K562 (cell line): ENCODE data around the gene GTPBP2. TPM values are rescaled to one million over a fixed set of nuclear protein-coding genes. Genes with fewer than 3 reads are reported as not detected.

Experiments
- AFF1 ChIP-seq, 2 experiments: fragments of 450-650 bp; IDR thresholded peaks; 2 replicates each; pipeline ENCODE4 v1.6.1; 2018; ENCODE audit warnings: mild to moderate bottlenecking in 2 of 2, low read depth in 1 of 2; ENCODE audit not compliant: partially characterized antibody in 2 of 2
- AFF4 ChIP-seq: sonication (generic); formaldehyde crosslinking; IDR thresholded peaks from 2 replicates; pipeline ENCODE4 v1.8.0; 2023; ENCODE audit warnings: mild to moderate bottlenecking, missing genetic modification reagents
- DPF2 ChIP-seq: fragments of 450-650 bp; IDR thresholded peaks from 2 replicates; pipeline ENCODE4 v1.6.1; 2016
- FOXK2 ChIP-seq, 2 experiments: fragments of 450-650 bp; IDR thresholded peaks in 1 of 2; conservative IDR thresholded peaks in 1 of 2; 2 replicates each; pipeline ENCODE4 v1.6.1; 2016; ENCODE audit warnings: low read depth in 2 of 2, mild to moderate bottlenecking in 1 of 2
- JUNB ChIP-seq: fragments of 450-650 bp; formaldehyde crosslinking; conservative IDR thresholded peaks from 2 replicates; pipeline ENCODE4 v1.4.0; 2020; ENCODE audit warnings: mild to moderate bottlenecking
- MTA2 ChIP-seq: fragments of 450-650 bp; IDR thresholded peaks from 2 replicates; pipeline ENCODE4 v1.6.1; 2016; ENCODE audit warnings: low read depth
- NR3C1 ChIP-seq: sonication (generic); formaldehyde crosslinking; IDR thresholded peaks from 2 replicates; pipeline ENCODE4 v1.8.1; 2022; ENCODE audit warnings: missing genetic modification reagents
- RCOR1 ChIP-seq, 2 experiments: IDR thresholded peaks; 2 replicates each; pipeline ENCODE4 v1.6.1; 2012; ENCODE audit warnings: low read depth in 2 of 2, low read length in 2 of 2, borderline replicate concordance in 1 of 2, improper control_type of control experiment in 1 of 2
- SMAD1 ChIP-seq: fragments of 150-350 bp; IDR thresholded peaks from 2 replicates; pipeline ENCODE4 v1.6.1; 2014; ENCODE audit warnings: low read length, low read depth; ENCODE audit not compliant: partially characterized antibody
- SPI1 ChIP-seq: IDR thresholded peaks from 2 replicates; pipeline ENCODE4 v1.6.1; 2011; ENCODE audit warnings: low read depth, low read length, control low read depth, borderline replicate concordance
- ZHX1 ChIP-seq: fragments of 150-350 bp; conservative IDR thresholded peaks from 2 replicates; pipeline ENCODE4 v1.6.1; 2014; ENCODE audit warnings: low read length
- ZNF583 ChIP-seq: fragments of 250-450 bp; sonication (Bioruptor Pico); IDR thresholded peaks from 2 replicates; pipeline ENCODE4 v1.4.0; 2020
- ZNF707 ChIP-seq: fragments of 250-450 bp; sonication (Bioruptor Pico); conservative IDR thresholded peaks from 2 replicates; pipeline ENCODE4 v1.8.0; 2022; ENCODE audit warnings: inconsistent platforms, mild to moderate bottlenecking, moderate library complexity
- polyA plus RNA-seq, 8 experiments: library from polyadenylated mRNA; depleted of rRNA in 4 of 8; stranded (reverse) in 5 of 8; unstranded in 3 of 8; fragments of >200 nt; fragmentation: Nextera tagmentation in 2 of 8; fragmentation: Illumina TruSeq in 1 of 8; extraction: Ambion mirVana in 2 of 8; extraction: Trizol in 1 of 8; gene quantifications; 2 replicates each; pipeline versions ENCODE4 v1.2.1 to v1.2.3, GENCODE V29; 2011 to 2014; ENCODE audit warnings: inconsistent platforms in 1 of 8, missing spikeins in 1 of 8
- total RNA-seq, 7 experiments: library from RNA; depleted of rRNA in 6 of 7; stranded (reverse); fragments of >200 nt in 6 of 7; fragmentation: Illumina TruSeq in 2 of 7; extraction: Trizol in 2 of 7; gene quantifications; 2 replicates each; pipeline versions ENCODE4 v1.2.1 to v1.2.3, GENCODE V29; 2011 to 2021; ENCODE audit warnings: low replicate concordance in 1 of 7

The GTPBP2 gene
- total and polyA plus RNA-seq, 9 of the 15 experiments (the other 6 are each of a cell fraction or from before 2014, with no cell fraction given): 48.4 to 196 (median 111) TPM

- TF ChIP-seq FOXK2 (conservative IDR thresholded peaks at IDR 0.05 in 1 of 2, IDR thresholded peaks at IDR 0.05 in 1 of 2; ENCODE audit: low read depth in 2 of 2) (0 out of 4 replicates have a peak, but pooled peaks of 1 of the 2 experiments have one; percentile 19), ZNF707 (no peak), DPF2 (peak; percentile 24; the same call in 1 of the 2 replicates), RCOR1 (IDR thresholded peaks at IDR 0.05; ENCODE audit: borderline replicate concordance in 1 of 2, low read depth in 2 of 2, low read length in 2 of 2) (no peak), AFF1 (IDR thresholded peaks at IDR 0.05; ENCODE audit: low read depth in 1 of 2, partially characterized antibody in 2 of 2) (peak in 1 of 2 experiments; percentile 39), ZHX1 (no peak), JUNB (CRISPR knock-in tag) (no peak), SMAD1 (no peak), NR3C1 (no peak), SPI1 (peak; percentile 97), AFF4 (CRISPR knock-in tag) (peak; percentile 16; the same call in 1 of the 2 replicates), ZNF583 (no peak), MTA2 (0 out of 2 replicates have a peak, but pooled peaks have one; percentile 25)
Measured at GRCh38 chr6:43608807-43609206, 20.3 kb downstream of the GTPBP2 start (continued).
